GM18508 (cell line): ENCODE results near the gene TFCP2.
A peak's percentile ranks its signal among the peaks of the same experiment; 100 is the strongest.
"Not testable (repeated sequence)": the region's sequence is repeated elsewhere in the genome, so short reads cannot be mapped to it uniquely, and the experiment has no call there.

Source experiments
- ATAC-seq: cut with Tn5 transposase; IDR thresholded peaks from one replicate; pipeline ENCODE4 v1.9.1; 2021; ENCODE audit warnings: moderate number of reproducible peaks; ENCODE audit not compliant: insufficient read depth, unreplicated experiment

TFCP2 gene

DNA sequence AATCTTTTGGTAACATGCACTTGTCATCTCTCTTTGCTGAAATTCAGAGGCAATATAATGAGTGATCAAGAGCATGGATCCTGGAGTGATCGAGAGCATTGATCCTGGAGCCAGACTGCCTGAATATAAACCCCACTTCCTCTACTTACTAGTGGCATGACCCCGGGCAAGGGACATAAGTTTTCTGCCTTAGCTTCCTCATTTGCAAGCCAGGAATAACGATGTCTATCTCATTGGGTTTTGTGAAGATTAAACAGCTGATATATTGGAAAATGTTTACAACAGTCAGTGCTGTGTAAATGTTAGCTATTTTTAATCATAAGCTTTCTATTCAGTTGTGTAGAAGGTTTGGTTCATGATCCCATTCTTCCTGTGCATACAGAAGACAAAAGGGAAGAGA lies 87.2 kb downstream of the TFCP2 start:
- ATAC-seq = no peak

DNA sequence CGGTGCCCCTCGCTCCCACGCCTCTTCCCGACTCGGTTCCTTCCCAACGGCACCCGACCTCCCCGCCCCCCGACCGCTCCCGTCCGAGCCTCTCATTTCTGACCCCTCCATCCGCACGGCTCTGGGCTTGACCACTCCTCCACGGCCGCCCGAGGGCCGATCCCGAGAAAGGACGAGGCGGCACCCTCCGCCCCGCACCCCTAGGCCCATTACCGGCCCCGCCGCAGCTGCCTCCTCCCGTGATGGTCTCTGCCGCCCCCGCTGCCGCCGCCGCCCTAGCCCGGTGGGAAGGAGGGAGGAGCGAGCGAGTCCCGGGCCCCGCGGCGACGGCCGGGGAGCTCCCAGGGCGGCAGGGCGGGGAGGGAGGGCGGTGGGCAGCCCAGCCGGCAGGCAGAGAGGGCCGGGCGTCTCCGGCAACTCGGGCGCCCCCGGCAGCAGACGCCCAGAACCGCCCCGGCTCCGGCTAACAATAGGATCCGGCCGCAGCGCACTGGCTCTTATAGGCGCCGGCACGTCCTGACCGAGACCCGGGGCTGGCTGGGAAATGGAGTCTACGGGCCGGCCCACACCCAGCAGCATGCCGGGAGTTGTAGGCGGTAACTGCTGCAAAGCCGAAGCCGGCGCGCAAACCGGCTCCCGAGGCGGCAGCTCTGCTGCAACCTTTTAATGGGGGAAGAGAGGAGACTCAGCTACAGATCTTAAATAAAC lies 89.7 kb downstream of the TFCP2 start, which contains the start of gene CSRNP2:
TSS of gene CSRNP2 (minus strand) at position 471 of the 708 bp plus-strand sequence. CDS start 7,035 bp downstream, outside the sequence.
- peak; percentile 69 for ATAC-seq

DNA sequence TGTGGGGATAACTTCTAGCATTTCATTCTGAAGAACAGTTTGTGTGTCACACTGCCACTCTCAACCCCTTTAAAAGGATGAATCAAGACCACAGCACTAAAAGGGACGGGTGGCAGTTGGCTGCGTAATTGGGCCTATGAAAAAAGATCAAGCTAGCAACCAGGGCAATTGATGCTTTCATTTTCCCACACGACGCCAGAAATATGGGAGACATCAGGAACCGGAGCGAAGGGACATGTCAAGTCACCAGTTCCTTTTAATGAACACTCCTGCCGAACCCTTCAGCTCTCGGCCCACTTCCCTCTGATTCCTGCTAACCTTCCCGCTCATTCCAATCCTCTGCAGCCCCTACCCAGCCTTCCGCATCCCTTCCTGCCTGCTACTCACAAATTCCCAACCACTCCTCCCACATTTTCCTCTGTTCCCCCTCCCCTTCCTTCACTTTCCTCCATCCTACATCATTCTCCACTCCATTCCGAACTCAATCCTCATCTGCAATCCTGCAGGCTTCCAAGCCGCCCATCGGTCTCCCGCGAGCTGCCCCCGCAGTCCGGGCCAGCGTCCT lies 90.3 kb downstream of the TFCP2 start:
- ATAC-seq = no peak

DNA sequence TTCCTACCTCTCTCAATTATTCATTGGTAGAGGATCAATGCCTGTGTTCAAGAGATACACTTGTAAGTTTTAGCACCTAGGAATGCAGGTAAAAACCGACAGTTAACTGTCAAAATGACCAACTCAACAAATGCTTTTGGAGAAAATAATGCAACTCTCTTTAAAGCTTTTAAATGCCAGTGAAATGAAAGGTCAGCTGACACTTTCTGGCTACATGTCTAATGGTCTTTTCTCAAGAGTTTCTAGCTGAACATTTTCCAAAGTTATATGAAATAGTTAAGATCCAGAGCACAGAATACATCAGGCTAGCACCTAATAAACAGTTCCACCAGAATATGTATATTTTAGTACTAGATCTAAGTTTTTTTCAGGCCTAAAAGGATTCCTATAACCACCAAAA lies 91.5 kb downstream of the TFCP2 start:
- ATAC-seq = no peak

DNA sequence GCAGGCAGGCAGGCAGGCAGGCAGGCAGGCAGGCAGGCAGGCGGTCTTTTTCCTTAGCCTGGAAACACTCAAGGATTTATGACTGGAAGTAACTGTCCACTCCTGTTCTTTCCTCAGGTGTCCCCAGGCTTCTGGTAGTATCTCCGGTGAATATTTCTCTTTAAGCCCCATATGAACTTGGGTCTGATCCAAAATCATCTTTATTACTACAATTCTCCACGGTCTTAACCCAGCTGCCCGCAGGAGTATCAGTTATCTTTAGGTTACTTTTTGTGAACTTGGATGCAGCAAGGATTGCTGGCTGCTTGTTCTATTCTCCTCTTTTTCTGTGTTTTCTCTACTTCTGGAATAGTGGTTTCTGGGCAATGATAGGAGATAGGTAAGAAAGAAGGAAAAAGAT lies 92.8 kb downstream of the TFCP2 start:
- ATAC-seq = no peak

DNA sequence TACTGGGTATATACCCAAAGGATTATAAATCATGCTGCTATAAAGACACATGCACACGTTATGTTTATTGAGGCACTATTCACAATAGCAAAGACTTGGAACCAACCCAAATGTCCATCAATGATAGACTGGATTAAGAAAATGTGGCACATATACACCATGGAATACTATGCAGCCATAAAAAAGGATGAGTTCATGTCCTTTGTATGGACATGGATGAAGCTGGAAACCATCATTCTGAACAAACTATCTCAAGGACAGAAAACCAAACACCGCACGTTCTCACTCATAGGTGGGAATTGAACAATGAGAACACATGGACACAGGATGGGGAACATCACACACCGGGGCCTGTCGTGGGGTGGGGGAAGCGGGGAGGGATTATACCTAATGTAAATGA lies 94.1 kb downstream of the TFCP2 start:
- ATAC-seq = not testable (repeated sequence)

DNA sequence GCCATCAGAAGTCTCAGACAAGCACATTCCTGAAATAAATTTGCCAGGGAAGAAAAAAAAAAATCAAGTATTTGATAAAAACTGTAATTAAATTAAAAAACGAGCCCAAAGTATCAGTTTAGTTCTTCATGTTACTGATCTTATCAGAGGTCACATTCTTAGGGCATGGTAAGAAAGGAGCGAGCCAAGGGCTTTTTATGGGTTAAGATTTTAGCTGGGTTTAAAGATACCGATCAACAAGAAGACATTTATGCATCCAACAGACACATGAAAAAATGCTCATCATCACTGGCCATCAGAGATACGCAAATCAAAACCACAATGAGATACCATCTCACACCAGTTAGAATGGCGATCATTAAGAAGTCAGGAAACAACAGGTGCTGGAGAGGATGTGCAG lies 94.6 kb downstream of the TFCP2 start:
- ATAC-seq = not testable (repeated sequence)

DNA sequence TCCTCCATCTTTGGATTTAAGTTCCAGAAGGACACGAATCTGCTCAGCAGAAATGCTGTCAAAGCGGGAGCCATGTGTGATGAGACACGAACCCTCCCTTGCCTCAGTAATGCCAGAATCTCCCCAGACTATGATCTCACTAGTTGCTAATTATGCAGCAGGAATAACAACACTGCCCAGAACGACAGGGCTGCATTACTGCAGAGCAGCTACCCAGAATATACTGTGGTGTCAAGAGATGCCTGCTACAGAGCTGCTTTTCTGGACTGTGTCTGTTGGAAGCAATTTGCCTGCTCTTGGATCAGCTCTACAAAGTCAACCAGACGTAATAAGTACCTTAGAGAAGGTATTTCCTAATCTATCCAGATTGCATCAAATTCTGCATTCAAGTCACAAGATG lies 95.0 kb downstream of the TFCP2 start:
- ATAC-seq = no peak

DNA sequence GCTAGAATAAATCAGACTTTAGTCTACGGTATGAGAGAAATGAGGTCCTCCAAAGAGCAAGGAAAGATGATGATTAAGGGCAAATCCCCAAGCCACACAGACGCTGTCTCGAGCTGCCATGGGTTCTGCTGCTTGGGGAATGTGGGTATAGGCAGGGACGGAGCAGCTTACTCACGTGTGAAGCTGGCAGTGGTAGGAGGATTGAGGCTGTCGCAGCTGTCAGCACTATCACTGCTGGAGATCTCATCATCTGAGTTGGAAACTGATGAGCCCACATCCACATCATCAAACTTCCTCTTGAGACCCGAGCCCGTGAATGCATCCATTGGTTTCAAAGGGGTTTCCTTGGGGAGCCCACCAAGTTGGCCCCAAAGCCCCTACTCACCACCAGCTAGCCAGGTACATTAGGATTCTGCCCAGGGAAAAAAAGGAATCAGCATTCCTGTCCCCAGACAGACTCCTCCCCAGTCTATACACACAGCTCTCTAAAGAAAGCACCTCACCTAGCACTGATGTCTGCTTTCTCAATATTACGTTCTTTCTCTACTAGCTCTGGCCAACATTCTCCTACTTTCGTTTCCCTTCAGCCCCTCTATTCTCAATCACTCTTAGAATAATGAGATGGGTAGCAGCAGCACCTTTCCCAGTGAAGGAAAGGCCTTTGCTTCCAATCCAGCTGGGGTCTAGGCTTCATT lies 96.6 kb downstream of the TFCP2 start:
- ATAC-seq = no peak

DNA sequence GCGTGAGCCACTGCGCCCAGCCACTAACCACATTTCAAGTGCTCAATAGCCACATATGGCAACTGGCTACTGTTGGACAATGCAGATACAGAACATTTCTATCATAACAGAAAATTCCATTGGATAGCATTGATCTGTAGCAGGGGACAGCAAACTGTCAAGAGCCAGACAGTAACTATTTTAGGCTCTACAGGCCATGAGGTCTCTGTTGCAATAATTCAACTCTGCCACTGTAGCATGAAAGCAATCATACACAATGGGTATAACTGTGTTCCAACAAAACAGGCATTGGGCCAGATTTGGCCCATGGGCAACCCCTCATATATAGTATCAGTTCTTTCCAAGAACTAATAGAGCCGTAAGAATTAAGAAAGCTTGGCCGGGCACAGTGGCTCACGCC lies 97.5 kb downstream of the TFCP2 start:
- no peak for ATAC-seq

DNA sequence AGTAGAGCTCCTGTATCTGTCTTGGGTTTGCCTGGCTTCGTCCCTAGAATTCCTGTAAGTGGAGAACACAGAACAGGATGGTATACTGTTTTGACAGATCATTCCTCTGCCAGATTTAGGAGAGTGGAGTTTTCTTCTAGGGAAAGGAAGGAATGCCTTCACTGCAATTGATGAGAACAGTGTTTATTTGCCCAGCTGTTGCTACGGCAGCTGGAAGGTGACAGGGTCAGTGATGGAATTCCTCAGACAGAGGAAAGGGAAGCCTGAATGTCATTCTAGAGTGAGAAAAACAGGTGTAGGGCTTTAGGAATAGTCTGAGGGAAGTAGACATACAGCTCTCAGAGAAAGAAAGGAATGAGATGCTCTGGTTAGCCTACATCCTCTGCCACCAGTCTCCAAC lies 101.3 kb downstream of the TFCP2 start:
- no peak for ATAC-seq

DNA sequence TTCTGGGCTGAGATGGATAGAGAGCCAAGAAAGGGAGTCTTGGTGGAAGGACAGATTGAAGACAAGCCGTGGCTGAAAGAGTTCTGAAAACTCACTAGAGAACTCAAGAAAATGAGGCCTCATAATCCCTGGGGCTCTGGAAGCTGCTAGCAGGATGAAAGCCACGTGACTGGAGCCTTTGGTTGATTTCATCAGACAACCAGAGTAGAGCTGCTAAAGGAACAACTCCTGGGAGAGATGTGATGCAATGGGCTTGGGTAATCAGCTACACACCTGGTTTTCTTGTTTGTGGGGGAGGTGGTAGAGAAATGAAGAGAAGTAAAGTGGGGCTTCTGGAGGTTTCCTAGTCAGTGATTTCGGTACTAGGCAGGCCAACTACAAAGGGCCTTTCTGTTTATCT lies 102.9 kb downstream of the TFCP2 start:
- ATAC-seq = no peak

DNA sequence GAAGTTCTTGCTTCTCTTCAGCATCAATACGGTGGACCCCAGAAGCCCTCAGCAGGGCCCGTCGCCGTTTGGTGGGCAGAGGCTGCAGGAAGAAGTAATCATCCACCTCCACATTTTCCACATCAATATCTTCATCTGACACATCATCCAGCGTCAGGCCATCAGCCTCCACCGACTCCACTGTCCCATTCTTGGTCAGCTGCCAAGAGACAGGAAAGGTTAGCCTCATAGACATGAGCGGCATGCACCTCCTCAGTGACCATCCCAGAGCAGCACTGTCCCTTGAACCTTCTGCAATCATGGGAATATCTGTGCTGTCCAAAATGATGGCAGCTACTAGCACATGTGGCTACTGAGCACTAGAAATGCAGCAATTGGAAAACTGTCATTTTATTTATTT lies 105.2 kb downstream of the TFCP2 start:
- ATAC-seq = no peak

DNA sequence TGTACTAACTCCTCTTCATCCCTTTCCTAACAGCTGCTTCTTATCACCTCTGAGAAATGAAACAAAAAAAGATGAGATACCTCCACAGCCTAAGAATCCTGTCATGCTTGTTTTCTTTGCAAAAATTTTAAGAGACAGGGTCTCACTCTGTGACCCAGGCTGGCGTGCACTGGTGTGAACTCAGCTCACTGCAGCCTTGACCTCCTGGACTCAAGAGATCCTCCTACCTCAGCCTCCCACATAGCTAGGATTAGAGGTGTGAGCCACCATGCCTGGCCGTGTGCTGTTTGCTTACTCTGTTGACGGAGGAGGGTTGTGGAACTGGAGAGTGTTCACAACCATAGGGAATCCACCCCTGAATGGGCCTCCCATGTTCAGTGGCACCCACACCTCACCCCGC lies 105.7 kb downstream of the TFCP2 start:
- no peak for ATAC-seq

DNA sequence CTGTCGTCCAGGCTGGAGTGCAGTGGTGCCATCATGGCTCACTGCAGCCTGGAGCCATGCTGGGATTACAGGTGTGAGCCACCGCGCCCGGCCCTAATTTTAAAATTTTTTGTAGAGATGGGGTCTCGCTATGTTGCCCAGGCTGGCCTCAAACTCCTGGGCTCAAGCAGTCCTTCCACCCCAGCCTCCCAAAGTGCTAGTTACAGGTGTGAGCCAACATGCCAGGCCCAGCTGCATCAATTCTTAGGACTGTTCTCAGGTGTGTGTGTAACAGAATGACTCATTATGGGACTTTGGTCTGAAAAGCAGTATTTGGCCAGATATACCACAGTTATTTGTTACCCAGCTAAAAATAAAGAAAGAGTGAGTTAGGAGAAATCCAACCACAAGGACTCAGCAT lies 107.4 kb downstream of the TFCP2 start:
- no peak for ATAC-seq

DNA sequence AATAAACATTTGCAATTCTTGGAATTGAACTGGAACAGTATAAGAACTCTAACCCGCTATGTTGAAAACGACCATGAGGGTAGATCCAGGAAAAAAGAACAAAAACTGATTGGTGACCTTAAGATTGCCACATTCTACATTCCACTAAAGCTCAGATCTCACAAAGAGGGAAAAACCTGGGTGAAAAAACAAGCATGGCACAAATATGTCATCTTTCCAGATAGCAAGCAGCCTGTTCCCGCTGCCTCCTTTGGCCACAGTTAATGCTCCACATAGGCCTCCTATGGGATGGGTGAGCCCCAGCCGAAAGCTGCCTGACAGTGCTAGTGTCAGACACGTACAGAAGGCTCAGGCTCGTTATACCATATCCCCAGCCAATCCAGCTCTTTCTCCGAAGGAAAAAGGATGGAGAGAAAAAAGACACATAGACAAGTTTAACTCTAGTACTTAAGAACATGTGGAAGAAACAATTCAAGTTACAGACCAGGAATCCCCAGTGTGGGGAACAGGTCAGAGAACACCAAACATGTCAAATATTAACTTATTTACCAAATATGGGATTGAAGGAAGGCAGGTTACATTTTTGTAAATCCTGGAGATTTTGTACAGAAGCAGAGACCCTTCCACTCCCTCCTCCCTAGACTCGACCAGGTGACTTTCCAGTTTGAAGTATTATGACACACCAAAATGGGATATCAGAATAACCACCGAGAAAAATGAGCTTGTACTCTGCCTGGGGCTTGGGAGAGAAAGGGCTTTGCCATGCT lies 110.1 kb downstream of the TFCP2 start:
- ATAC-seq = no peak

DNA sequence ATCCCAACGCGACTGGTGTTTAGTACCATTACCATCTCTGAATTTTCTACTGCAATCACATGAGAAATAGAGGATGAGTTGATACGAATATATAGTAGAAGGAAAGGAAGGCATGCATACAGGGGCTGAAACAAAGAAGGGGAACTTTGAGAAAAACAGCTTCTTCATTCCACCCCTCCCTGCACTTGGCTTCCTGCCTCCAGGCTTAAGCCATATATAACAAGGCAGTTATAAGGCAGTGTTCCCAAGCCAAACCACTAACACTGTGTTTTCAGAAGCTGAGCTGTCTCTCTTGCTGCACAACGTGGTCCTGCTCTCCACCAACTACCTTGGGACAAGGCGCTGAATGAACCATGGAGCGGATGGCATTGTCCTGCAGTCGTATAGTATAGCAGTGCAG lies 113.8 kb downstream of the TFCP2 start:
- no peak for ATAC-seq

DNA sequence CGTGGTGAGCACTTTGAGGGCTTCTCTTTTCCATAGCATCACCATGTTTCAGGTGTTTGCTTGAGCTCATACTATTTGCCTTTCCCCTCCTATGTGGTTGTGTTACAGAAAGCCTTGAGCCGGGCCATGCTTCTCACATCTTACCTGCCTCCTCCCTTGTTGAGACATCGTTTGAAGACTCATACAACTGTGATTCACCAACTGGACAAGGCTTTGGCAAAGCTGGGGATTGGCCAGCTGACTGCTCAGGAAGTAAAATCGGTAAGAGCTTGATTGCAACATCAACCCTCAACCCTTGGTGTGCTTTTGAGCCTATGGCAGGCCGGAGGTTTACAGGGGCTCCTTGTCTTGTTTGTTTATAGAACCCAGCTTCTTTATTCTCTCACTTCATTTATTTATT lies 116.7 kb downstream of the TFCP2 start:
- no peak for ATAC-seq

DNA sequence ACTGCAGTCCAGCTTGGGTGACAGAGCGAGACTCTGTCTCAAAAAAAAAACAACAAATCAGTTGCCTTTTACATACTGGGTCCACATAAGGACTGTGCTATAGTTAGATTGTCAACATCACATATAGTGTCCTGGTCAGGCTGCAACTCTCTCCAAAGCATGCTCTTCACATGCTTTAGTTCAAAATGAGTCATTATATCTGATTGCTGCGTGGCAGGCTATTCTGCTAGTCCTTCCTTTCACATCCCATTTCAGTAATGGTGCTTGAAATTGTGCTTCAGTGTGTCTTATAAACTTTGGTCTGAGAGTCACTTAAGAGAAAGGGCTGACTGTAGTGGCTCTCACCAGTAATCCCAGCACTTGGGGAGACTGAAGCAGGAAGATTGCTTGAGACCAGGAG lies 117.9 kb downstream of the TFCP2 start:
- no peak for ATAC-seq

DNA sequence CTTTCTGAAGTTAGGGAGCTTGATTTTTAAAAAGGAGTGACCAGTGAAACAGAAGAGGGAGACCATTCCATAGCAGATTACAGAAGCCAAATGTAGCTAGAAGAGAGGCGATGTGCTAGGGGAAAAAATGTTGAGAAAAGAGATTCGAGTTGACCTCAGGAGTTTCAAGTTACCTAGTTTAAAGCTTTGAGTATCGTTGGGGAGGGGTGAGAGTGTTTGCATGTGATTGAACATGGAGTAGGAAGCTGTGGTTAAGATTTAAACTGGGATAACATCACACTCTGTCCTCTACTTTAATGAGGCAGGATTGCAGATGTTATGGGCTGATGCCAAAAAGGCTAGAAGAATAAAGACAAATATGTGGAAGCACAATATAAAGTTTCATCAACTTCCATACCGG lies 121.1 kb downstream of the TFCP2 start:
- ATAC-seq = no peak

DNA sequence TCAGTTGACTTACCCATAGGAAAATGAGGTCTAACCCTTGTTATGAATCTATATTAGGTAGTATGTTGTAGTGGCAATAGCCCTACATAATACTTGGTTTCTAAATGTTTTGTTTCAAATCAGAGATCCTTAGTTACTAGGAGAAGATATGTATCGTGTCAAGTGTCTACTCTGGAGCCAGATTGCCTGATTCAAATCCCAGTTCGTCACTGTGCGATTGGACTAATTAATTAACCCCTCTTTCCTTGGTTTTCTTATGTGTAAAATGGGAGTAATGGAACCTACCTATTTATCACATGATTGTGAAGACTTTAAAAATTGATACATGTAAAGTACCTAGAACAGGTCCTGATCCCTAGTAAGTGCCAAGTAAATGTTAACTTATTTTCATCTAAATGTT lies 123.4 kb downstream of the TFCP2 start:
- ATAC-seq = no peak
